ENCODE measurements around the gene DDRGK1.
"Not testable (repeated sequence)": the region's sequence is repeated elsewhere in the genome, so short reads cannot be mapped to it uniquely, and the experiment has no call there.

DDRGK1 gene

GRCh38 chr20:3192226-3193015 is 12.1 kb downstream of the DDRGK1 start:
- POLR2A ChIA-PET = no interaction called here

GRCh38 chr20:3190681-3191111 is 13.8 kb downstream of the DDRGK1 start:
- no peak for DNase-seq (ENCODE audit: low read depth, low spot score)
- ChIA-PET POLR2A (no interaction called here), CTCF (no interaction called here)
- TF ChIP-seq, protein P1, sequence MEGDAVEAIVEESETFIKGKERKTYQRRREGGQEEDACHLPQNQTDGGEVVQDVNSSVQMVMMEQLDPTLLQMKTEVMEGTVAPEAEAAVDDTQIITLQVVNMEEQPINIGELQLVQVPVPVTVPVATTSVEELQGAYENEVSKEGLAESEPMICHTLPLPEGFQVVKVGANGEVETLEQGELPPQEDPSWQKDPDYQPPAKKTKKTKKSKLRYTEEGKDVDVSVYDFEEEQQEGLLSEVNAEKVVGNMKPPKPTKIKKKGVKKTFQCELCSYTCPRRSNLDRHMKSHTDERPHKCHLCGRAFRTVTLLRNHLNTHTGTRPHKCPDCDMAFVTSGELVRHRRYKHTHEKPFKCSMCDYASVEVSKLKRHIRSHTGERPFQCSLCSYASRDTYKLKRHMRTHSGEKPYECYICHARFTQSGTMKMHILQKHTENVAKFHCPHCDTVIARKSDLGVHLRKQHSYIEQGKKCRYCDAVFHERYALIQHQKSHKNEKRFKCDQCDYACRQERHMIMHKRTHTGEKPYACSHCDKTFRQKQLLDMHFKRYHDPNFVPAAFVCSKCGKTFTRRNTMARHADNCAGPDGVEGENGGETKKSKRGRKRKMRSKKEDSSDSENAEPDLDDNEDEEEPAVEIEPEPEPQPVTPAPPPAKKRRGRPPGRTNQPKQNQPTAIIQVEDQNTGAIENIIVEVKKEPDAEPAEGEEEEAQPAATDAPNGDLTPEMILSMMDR (IDR thresholded peaks at IDR 0.05; ENCODE audit: insufficient read depth, low read length, missing control alignments) = peak; percentile 1
- no peak overlapping the region for H3K4me3 ChIP-seq (ENCODE audit: low read depth, low read length)

More at GRCh38 chr20:3192226-3193015, 12.1 kb downstream of the DDRGK1 start:
- DNase-seq (ENCODE audit: low read depth, low spot score) = no peak
- TF ChIP-seq, protein P1 (IDR thresholded peaks at IDR 0.05; ENCODE audit: insufficient read depth, low read length, missing control alignments) = no peak
- no peak overlapping the region for H3K4me3 ChIP-seq (ENCODE audit: low read depth, low read length)
- CTCF ChIA-PET = no interaction called here

GRCh38 chr20:3189561-3190131 is 14.8 kb downstream of the DDRGK1 start:
- ChIA-PET CTCF (interaction anchor here (0.9 kb wide), 1 partner anchor 29 kb away, joined by 3 read pairs; no protein-coding TSS in a partner anchor), POLR2A (no interaction called here)
- TF ChIP-seq, protein P1 (IDR thresholded peaks at IDR 0.05; ENCODE audit: insufficient read depth, low read length, missing control alignments) = no peak
- DNase-seq (ENCODE audit: low read depth, low spot score) = no peak
- no peak overlapping the region for H3K4me3 ChIP-seq (ENCODE audit: low read depth, low read length)

- POLR2A ChIA-PET = no interaction called here
- TF ChIP-seq, protein P1 (IDR thresholded peaks at IDR 0.05; ENCODE audit: insufficient read depth, low read length, missing control alignments) = no peak
- CTCF ChIA-PET = no interaction called here
- no peak overlapping the region for H3K4me3 ChIP-seq (ENCODE audit: low read depth, low read length)
- DNase-seq (ENCODE audit: low read depth, low spot score) = no peak
These were observed 15.6 kb downstream of the DDRGK1 start for GRCh38 chr20:3188823-3189413.

- not testable (repeated sequence) for H3K4me3 ChIP-seq (ENCODE audit: low read depth, low read length); DNase-seq (ENCODE audit: low read depth, low spot score)
- ChIA-PET CTCF (interaction anchor here (1.2 kb wide), 1 partner anchor 10 kb away, joined by 4 read pairs; no protein-coding TSS in a partner anchor), POLR2A (interaction anchor here (1.3 kb wide), 1 partner anchor 15 kb away, joined by 4 read pairs; no protein-coding TSS in a partner anchor)
These were observed 16.6 kb downstream of the DDRGK1 start for GRCh38 chr20:3187861-3188260.

DNA sequence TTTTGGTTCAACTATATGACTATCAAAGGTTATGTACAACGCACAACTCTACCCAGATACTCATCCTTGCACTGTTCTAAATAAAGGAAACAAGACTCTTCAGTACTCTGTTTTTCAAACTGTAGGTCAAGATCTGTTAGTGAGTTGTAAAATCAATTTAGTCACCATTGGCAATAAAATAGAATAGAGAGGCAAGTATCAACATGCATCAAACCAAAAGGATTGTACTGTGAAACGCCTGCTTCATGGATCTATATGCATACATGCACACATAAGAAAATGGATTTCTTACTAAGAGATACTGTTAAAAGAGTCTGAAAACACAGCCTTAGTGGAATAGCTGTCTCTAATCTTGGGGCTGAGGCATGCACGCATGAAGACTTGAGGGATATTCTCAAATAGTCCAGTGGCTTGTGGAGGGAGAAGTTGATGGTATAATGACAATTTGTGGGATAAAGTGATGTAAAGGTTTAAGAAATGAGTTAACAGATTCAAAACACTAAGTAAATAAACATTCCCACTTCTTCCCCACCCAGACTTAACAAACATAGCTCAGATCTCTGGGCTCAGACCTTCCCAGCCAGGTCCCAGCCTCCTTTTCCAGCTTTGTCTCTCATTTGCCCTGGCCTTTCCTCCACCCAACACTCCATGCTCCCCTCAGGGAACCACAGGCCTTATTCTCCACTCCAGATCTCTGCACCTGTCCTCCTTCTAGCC is 20.4 kb downstream of the DDRGK1 start:
- no peak overlapping the region for H3K4me3 ChIP-seq (ENCODE audit: low read depth, low read length)
- TF ChIP-seq, protein P1 (IDR thresholded peaks at IDR 0.05; ENCODE audit: insufficient read depth, low read length, missing control alignments) = no peak
- POLR2A ChIA-PET = no interaction called here
- CTCF ChIA-PET = interaction anchor here (1.5 kb wide), 1 partner anchor 131 kb away, joined by 4 read pairs; no protein-coding TSS in a partner anchor
- DNase-seq (ENCODE audit: low read depth, low spot score) = no peak

DNA sequence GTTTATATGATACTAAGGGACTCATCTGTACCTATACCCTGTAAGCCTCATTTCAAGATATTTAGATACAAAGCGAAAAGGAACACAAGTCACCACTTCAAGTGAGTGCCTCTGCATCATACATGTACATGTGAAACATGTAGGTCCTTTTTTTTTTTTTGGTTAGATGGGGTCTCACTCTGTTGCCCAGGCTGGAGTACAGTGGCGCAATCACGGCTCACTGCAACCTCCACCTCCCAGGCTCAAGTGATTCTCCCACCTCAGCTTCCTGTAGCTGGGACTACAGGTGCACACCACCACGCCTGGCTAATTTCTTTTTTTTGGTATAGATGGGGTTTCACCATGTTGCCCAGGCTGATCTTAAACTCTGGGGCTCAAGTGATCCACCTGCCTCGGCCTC is 22.1 kb downstream of the DDRGK1 start:
- CTCF ChIA-PET; H3K4me3 ChIP-seq (ENCODE audit: low read depth, low read length); DNase-seq (ENCODE audit: low read depth, low spot score); POLR2A ChIA-PET: not testable (repeated sequence)
